Measurements from ENCODE around the gene SMIM38. TPM values are rescaled to one million over a fixed set of nuclear protein-coding genes. Genes with fewer than 3 reads are reported as not detected.

The SMIM38 gene
- total RNA-seq, 2 experiments from 2014 or later, result 0.18 TPM; not detected in 1

DNA sequence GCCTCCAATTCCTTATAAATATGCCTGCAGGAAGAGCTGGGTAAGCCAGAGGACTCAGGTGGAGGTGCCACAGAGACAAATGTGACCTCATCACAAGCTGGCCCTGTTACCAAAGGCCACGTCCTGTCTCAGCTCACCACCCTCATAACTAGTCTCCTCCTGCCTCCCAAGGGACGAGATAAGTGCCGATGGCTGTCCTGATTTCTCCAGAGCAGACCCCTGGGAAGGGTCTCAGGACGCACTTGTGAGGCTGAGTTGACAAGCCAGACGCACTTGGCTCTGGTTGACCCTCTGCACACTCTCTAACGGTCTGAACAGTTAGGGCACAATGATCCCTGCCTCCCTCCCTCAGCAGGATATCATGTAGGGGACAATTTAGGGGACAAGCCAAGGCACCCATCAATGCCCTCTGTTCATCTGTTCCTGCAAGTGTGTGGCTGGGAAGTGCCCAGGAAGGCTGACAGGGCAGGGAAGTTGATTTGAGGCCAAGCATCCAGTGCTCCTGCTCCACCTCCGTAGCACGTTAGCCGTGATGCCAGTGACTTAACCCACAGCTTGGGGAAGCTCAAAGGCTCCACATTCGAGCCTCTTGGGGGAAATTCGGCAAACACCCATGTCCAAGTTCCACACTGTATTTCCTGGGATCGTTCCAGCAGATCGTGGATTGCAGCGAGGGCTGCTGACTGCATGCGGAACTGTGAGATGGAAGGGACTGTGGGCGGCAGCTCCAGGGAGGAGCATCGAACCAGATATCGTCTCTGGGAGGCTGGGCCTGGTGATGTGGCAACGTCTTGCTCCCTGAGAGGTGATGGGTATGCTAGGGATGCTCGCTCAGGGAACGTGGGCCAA lies 2.8 kb downstream of the SMIM38 start:
- ChIA-PET CTCF (no interaction called here), POLR2A (no interaction called here)
- Mint-ChIP-seq H3K9me3 (ENCODE audit: insufficient read depth) (peaks cover 5% of the 10 kb centered on the region), H3K27ac (no peak overlapping the region), H3K4me1 (ENCODE audit: low read depth) (no peaks in the 10 kb centered on the region), H3K4me3 (no peak overlapping the region), H3K36me3 (ENCODE audit: low read depth) (no peaks in the 10 kb centered on the region), H3K27me3 (ENCODE audit: low read depth) (no peaks in the 10 kb centered on the region)
- no peak for ATAC-seq
- no peak for DNase-seq

DNA sequence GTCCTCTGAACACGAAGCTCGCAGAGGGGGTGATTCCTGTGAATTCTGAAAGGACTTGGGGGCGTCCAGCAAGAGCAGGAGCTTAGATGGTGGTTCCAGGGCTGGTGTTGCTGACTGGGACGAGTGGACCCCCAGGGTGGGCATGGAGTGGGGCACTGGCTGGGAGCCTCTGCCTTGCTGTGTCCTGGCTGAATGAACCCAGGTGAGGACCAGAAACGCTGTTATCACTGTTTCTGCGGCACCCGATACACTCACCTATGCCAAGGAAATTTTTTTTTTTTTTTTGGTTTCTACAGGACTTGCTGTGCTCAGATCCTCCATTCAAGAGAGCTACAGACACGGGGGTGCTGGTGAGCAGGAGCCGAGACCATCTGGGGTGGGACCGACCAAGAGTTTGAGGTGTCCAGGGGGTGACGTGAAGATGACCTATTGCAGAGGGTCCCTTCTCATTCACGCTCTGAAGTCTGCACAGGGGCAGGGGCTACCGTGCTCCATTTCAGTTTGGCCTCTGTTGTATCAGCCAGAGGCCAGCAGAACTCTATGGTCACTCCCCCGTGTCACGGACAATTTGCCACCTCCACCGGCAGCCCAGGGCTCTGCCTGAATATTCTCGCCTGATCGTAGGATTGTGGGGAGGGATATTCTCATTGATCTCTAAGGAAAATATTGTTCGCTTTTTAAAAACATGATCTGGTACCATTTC lies 3.6 kb downstream of the SMIM38 start:
- peaks cover 5% of the 10 kb centered on the region for H3K9me3 Mint-ChIP-seq (ENCODE audit: insufficient read depth)
- ChIA-PET POLR2A (no interaction called here), CTCF (no interaction called here)
- no peaks in the 10 kb centered on the region for H3K27me3 Mint-ChIP-seq (ENCODE audit: low read depth)
- DNase-seq (no peak), ATAC-seq (no peak)
- no peak overlapping the region for H3K27ac Mint-ChIP-seq
- H3K36me3 Mint-ChIP-seq (ENCODE audit: low read depth), result no peaks in the 10 kb centered on the region
- H3K4me3 Mint-ChIP-seq, result no peak overlapping the region
- H3K4me1 Mint-ChIP-seq (ENCODE audit: low read depth), result no peaks in the 10 kb centered on the region

DNA sequence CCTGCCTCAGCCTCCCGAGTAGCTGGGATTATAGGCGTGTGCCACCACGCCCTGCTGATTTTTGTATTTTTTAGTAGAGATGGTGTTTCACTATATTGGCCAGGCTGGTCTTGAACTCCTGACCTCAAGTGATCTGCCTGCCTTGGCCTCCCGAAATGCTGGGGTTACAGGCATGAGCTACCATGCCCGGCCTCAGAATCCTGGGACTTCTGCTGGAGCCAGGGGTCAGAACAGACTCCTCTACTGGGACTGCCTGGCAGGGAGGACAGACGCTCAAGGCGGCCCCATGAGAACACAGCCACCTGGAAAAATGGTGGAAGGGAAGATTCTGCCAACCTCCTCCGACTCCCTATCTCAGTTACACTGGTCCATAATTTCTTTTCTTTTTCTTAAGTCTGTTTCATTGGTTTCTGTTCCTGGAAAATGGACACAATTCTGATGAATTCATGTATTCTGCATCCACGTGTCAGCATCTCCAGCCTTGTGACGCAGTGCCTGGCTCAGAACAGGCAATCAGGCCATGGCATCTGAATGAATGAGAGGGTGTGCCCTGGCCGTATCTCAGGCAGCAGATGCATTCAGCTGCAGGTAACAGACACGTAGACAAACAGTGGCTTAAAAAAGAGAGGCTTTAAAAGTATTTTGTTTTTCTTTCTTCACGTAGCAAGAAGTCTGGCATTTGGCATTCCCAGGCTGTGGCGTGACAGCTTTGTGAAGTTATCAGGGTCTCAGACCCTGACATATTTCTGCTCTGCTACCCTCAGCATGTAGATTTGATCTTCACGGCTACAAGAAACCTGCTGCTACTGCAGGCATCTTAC lies 4.8 kb downstream of the SMIM38 start:
- no peak overlapping the region for H3K4me3 Mint-ChIP-seq
- H3K27ac Mint-ChIP-seq, result no peak overlapping the region

DNA sequence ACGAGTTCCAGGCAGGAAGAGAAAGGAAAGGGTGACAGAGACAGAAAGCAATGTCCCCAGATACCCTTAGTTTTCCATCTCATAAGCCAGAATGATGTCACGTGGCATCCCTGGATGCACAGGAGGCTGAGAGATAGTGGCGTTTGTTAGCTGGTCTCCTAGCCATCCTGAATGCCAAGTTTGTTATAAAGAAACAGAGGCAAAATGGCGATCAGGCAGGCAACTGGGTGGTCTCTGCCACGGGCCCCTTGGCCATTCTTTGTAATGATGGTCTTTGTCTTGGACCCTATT lies 5.3 kb downstream of the SMIM38 start:
- no peak for DNase-seq
- ChIA-PET POLR2A (no interaction called here), CTCF (no interaction called here)
- Mint-ChIP-seq H3K4me1 (ENCODE audit: low read depth) (peaks cover 2% of the 10 kb centered on the region), H3K4me3 (no peak overlapping the region), H3K9me3 (ENCODE audit: insufficient read depth) (peaks cover 5% of the 10 kb centered on the region), H3K27ac (no peak overlapping the region), H3K36me3 (ENCODE audit: low read depth) (no peaks in the 10 kb centered on the region), H3K27me3 (ENCODE audit: low read depth) (no peaks in the 10 kb centered on the region)
- no peak for ATAC-seq

More for the DNA sequence above, 4.8 kb downstream of the SMIM38 start:
- Mint-ChIP-seq H3K9me3 (ENCODE audit: insufficient read depth) (peaks cover 5% of the 10 kb centered on the region), H3K27me3 (ENCODE audit: low read depth) (no peaks in the 10 kb centered on the region), H3K4me1 (ENCODE audit: low read depth) (no peaks in the 10 kb centered on the region), H3K36me3 (ENCODE audit: low read depth) (no peaks in the 10 kb centered on the region)
- ATAC-seq, result no peak
- CTCF ChIA-PET, result no interaction called here
- DNase-seq, result no peak
- POLR2A ChIA-PET, result no interaction called here

DNA sequence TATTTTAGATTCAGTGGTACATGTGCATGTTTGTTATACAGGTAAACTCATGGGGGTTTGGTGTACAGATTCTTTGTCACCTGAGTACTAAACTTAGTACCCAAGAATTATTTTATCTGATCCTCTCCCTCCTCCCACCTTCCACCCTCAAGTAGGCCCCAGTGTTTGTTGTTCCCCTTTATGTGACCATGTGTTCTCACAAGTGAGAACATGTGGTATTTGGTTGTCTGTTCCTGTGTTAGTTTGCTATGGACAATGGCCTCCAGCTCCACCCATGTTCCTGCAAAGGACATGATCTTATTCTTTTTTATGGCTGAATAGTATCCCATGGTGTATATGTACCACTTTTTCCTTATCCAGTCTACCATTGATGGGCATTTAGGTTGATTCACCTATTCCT lies 6.8 kb downstream of the SMIM38 start:
- ChIA-PET POLR2A (no interaction called here), CTCF (no interaction called here)
- no peak for ATAC-seq
- H3K4me1 Mint-ChIP-seq (ENCODE audit: low read depth), result peaks cover 14% of the 10 kb centered on the region
- H3K27me3 Mint-ChIP-seq (ENCODE audit: low read depth), result peaks cover 3% of the 10 kb centered on the region
- no peak overlapping the region for H3K27ac Mint-ChIP-seq
- no peak overlapping the region for H3K4me3 Mint-ChIP-seq
- H3K36me3 Mint-ChIP-seq (ENCODE audit: low read depth), result no peaks in the 10 kb centered on the region
- H3K9me3 Mint-ChIP-seq (ENCODE audit: insufficient read depth), result peaks cover 5% of the 10 kb centered on the region
- no peak for DNase-seq

DNA sequence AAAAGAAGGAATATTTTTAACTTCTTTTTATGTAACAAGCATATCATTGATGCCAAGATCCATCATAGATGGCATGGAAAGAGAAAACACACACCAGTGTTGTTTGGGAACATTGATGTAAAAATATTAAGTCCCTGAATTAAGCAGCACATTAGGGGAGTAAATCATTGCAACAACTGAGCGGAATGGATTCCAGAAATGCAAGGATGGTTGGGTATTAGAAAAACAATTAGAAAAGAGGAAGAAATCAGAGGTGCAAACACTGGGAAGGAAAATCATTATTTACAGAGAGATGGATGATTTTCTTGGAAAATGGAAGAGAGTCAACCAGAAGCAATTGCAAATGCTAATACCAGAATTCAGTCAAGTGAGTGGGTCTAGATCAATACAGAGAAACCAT lies 8.1 kb downstream of the SMIM38 start:
- ChIA-PET CTCF (interaction anchor here (1.0 kb wide), 1 partner anchor 10 kb away, joined by 3 read pairs; no protein-coding TSS in a partner anchor), POLR2A (no interaction called here)
- H3K9me3 Mint-ChIP-seq (ENCODE audit: insufficient read depth), result peaks cover 5% of the 10 kb centered on the region
- DNase-seq (no peak), ATAC-seq (no peak)
- no peak overlapping the region for H3K4me3 Mint-ChIP-seq
- peaks cover 14% of the 10 kb centered on the region for H3K4me1 Mint-ChIP-seq (ENCODE audit: low read depth)
- no peaks in the 10 kb centered on the region for H3K36me3 Mint-ChIP-seq (ENCODE audit: low read depth)
- no peak overlapping the region for H3K27ac Mint-ChIP-seq
- H3K27me3 Mint-ChIP-seq (ENCODE audit: low read depth), result peaks cover 8% of the 10 kb centered on the region

DNA sequence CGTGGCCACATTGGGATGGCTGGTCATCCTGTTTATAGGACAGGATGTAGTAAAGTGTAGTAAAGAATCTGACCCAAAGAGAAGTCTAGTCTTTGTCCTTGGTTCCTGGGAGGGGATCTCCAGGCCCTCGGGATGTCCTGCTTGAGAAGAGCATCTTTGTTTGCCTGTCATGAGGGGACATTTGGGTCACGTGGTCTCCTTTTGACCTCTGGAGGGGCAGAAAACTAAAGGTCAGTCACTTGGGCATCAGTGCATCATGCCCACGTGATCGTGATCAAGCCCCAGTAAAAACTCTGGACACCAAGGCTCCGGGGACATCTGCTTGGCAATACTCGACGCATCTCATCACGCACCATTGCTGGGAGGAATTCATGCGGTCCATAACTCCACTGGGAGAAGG lies 9.1 kb downstream of the SMIM38 start:
- ChIA-PET CTCF (interaction anchor here (1.0 kb wide), 1 partner anchor 11 kb away, joined by 3 read pairs; no protein-coding TSS in a partner anchor), POLR2A (no interaction called here)
- no peak for DNase-seq

DNA sequence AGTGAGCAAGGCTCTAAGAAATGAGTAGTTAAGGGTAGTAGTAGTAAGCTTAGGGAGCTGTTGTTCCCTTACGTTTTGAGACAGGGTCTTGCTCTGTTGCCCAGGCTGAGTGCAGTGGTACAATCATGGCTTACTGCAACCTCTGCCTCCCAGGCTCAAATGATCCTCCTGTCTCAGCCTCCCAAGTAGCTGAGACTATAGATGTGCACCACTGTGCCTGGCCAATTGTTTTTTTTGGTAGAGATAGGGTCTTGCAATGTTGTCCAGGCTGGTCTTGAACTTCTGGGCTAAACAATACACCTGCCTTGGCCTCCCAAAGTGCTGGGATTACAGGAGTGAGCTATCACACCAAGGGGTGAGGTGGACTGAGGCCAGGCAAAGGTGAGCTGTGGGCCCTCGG lies 10.0 kb downstream of the SMIM38 start:
- no peaks in the 10 kb centered on the region for H3K36me3 Mint-ChIP-seq (ENCODE audit: low read depth)
- ATAC-seq (no peak), DNase-seq (no peak)
- H3K27me3 Mint-ChIP-seq (ENCODE audit: low read depth), result peaks cover 8% of the 10 kb centered on the region
- H3K9me3 Mint-ChIP-seq (ENCODE audit: insufficient read depth), result peaks cover 5% of the 10 kb centered on the region
- no peak overlapping the region for H3K4me3 Mint-ChIP-seq
- ChIA-PET POLR2A (no interaction called here), CTCF (no interaction called here)
- H3K27ac Mint-ChIP-seq, result no peak overlapping the region
- H3K4me1 Mint-ChIP-seq (ENCODE audit: low read depth), result peaks cover 14% of the 10 kb centered on the region

More for the DNA sequence above, 9.1 kb downstream of the SMIM38 start:
- H3K4me3 Mint-ChIP-seq, result no peak overlapping the region
- ATAC-seq, result no peak
- peaks cover 5% of the 10 kb centered on the region for H3K9me3 Mint-ChIP-seq (ENCODE audit: insufficient read depth)
- H3K36me3 Mint-ChIP-seq (ENCODE audit: low read depth), result no peaks in the 10 kb centered on the region
- no peak overlapping the region for H3K27ac Mint-ChIP-seq
- H3K4me1 Mint-ChIP-seq (ENCODE audit: low read depth), result peaks cover 14% of the 10 kb centered on the region
- H3K27me3 Mint-ChIP-seq (ENCODE audit: low read depth), result peaks cover 8% of the 10 kb centered on the region

DNA sequence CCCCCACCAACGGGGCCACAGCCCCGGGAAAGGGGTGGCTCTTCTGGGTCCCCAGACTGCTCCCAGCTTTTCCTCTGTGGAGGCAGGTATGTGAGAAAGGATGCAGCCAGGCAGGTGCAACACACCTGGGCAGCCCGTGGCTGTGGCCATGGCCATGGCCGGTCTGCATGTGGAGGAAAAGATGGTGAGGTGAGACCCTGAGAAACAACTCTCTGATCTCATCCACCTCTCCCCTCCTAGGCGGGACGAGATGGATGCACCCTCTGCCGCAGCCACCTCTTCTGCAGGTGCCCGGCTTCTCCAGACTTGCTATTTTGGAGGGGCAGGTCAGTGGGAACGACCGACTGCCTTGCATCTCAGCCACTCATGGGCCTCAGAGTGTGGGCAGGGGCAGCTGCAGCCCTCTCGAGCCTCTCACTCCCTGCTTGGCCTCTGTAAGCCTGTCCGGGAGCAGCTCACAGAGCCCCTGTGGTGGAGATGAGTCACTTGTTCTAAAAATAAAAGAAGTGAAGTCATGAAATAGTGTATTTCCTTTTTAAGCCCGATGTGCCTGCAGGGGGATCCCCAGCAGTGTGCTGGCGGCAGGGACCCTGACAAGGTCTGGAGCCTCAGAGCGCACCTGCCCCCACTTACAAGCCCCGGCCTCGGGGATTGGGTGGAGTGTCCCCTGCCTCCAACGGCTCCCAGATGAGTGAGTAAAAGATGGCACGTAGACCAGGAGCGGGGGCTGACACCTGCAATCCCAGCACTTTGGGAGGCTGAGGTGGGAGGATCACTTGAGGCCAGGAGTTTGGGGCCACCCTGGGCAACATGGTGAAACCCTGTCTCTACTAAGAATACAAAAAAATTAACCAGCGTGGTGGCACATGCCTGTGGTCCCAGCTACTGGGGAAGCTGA lies 10.7 kb downstream of the SMIM38 start:
- Mint-ChIP-seq H3K36me3 (ENCODE audit: low read depth) (no peaks in the 10 kb centered on the region), H3K27ac (peak overlapping the region; percentile 41), H3K4me1 (ENCODE audit: low read depth) (peaks cover 14% of the 10 kb centered on the region), H3K9me3 (ENCODE audit: insufficient read depth) (peaks cover 5% of the 10 kb centered on the region), H3K4me3 (no peak overlapping the region), H3K27me3 (ENCODE audit: low read depth) (peaks cover 8% of the 10 kb centered on the region)
- peak; percentile 55 for DNase-seq
- POLR2A ChIA-PET, result interaction anchor here (0.6 kb wide), 1 partner anchor 738 kb away, joined by 4 read pairs; no protein-coding TSS in a partner anchor
- peak; percentile 90 for ATAC-seq
- CTCF ChIA-PET, result no interaction called here

DNA sequence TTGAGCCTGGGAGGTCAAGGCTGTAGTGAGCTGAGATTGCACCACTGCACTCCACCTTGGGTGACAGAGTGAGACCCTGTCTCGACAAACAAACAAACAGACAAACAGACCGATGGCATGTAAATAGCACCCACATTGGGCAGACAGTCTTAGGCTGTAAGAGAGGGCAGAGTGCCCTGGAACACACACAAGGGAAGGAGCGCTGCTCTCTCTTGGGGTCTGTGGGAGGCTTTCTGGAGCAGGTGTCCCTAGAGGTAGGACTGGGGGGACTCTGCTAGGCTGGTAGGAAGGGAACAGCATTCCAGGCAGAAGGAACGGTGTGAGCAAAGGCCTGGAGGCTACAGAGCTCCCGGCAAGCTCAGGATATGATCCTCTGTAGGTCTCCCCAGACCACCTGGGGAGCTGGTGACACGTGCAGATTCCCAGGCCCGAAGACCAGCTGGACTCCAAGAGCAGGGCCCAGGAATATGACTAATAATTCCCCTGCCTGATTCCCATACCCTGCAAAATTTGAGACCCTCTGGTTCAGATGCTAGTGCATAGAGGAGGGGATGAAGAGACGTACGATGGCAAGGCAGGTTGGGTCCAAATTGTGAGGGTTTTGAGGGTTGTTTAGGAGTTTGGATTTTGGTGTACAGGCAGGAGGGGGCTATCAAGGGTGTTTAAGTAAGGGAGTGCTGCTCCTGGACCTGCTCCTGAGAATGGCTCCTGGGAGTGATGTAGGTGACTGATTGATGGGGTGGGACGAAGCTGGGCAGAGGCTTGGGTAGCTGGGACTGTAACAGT lies 11.6 kb downstream of the SMIM38 start:
- peaks cover 8% of the 10 kb centered on the region for H3K27me3 Mint-ChIP-seq (ENCODE audit: low read depth)
- peaks cover 14% of the 10 kb centered on the region for H3K4me1 Mint-ChIP-seq (ENCODE audit: low read depth)
- ChIA-PET CTCF (no interaction called here), POLR2A (interaction anchor here (0.6 kb wide), 1 partner anchor 737 kb away, joined by 4 read pairs; no protein-coding TSS in a partner anchor)
- H3K9me3 Mint-ChIP-seq (ENCODE audit: insufficient read depth), result peaks cover 5% of the 10 kb centered on the region
- no peaks in the 10 kb centered on the region for H3K36me3 Mint-ChIP-seq (ENCODE audit: low read depth)
- DNase-seq (no peak), ATAC-seq (no peak)
- H3K27ac Mint-ChIP-seq, result no peak overlapping the region
- no peak overlapping the region for H3K4me3 Mint-ChIP-seq
